ENCODE results near the gene FXYD3.
"Not testable (repeated sequence)": the region's sequence is repeated elsewhere in the genome, so short reads cannot be mapped to it uniquely, and the experiment has no call there.

The FXYD3 gene

DNA sequence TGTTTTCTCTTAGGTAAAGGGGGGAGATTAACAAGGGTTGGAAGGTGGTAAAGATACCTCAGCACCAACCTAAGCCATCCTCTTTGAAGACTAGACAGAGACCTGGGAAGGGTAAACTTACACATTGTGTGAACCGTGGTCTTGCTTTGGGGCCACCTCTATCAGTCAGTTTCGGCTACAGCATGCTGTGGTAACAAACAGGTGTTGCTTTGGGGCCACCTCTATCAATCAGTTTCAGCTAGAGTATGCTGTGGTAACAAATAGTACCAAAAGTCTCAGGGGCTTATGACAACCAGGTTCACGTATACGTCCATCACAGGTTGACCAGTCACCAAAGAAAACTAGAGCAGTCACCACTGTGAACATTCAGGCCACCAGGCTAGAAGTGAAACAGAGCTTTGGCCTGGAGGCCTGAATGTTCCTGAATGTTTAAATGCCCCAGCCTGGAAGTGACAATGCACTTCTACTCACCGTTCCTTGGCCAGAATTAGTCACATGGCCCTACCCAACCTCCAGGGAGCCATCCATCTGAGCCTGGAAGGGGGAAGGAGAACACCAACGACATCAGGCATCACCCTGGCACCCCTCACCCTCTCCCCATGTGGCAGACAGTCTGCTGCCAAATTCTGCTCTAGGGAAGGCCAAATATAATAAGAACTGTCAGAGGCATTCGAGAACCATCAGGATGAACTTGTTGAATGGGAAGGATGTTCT is 31.3 kb downstream of the FXYD3 start:
- H3K27me3 Mint-ChIP-seq = no peaks in the 10 kb centered on the region
- H3K4me3 Mint-ChIP-seq = no peak overlapping the region
- peaks cover 17% of the 10 kb centered on the region for H3K4me1 Mint-ChIP-seq (ENCODE audit: low read depth)
- H3K9me3 Mint-ChIP-seq (ENCODE audit: low read depth) = no peaks in the 10 kb centered on the region
- no peak overlapping the region for H3K27ac Mint-ChIP-seq
- H3K36me3 Mint-ChIP-seq = no peaks in the 10 kb centered on the region

DNA sequence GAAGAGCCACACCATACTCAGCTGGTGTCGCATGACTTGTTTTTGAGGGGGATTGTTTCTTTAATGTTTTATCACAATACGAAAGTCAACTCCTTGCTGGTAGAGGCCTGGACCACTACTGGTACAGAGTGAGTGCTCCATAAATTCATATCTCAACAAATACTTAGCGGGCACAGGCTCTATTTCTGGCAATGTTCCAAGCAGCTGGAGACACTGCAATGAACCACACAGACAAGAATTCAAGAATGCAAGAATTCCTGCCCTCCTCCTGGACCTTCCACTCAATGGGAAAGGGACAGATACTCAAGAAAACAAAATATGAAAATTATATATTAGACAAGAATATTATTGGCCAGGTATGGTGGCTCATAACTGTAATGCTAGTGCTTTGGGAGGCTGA is 33.8 kb downstream of the FXYD3 start:
- no peak overlapping the region for H3K27ac Mint-ChIP-seq
- H3K27me3 Mint-ChIP-seq = no peaks in the 10 kb centered on the region
- H3K36me3 Mint-ChIP-seq = no peaks in the 10 kb centered on the region
- H3K4me1 Mint-ChIP-seq (ENCODE audit: low read depth) = peaks cover 14% of the 10 kb centered on the region
- no peak overlapping the region for H3K4me3 Mint-ChIP-seq
- H3K9me3 Mint-ChIP-seq (ENCODE audit: low read depth) = no peaks in the 10 kb centered on the region

DNA sequence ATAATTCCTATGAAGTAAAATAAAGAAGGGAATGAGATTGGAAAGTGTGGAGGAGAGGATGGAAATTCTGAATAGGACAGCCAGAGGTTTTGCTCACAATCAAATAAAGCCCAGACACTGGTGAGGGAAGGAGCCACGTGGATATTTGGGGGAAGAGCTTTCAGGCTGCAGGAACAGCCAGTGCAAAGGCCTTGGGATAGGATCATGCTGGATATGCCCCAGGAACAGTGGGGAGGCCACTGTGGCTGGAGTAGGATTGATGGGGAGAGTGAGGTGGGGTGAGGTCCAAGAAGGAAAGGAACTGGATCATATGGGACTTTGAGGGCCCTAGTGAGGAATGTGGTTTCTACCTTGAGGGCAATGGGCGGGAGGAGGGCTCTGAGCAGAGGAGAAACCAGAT is 34.8 kb downstream of the FXYD3 start:
- no peaks in the 10 kb centered on the region for H3K27me3 Mint-ChIP-seq
- H3K27ac Mint-ChIP-seq = no peak overlapping the region
- H3K9me3 Mint-ChIP-seq (ENCODE audit: low read depth) = no peaks in the 10 kb centered on the region
- peaks cover 12% of the 10 kb centered on the region for H3K4me1 Mint-ChIP-seq (ENCODE audit: low read depth)
- H3K4me3 Mint-ChIP-seq = no peak overlapping the region
- H3K36me3 Mint-ChIP-seq = no peaks in the 10 kb centered on the region

DNA sequence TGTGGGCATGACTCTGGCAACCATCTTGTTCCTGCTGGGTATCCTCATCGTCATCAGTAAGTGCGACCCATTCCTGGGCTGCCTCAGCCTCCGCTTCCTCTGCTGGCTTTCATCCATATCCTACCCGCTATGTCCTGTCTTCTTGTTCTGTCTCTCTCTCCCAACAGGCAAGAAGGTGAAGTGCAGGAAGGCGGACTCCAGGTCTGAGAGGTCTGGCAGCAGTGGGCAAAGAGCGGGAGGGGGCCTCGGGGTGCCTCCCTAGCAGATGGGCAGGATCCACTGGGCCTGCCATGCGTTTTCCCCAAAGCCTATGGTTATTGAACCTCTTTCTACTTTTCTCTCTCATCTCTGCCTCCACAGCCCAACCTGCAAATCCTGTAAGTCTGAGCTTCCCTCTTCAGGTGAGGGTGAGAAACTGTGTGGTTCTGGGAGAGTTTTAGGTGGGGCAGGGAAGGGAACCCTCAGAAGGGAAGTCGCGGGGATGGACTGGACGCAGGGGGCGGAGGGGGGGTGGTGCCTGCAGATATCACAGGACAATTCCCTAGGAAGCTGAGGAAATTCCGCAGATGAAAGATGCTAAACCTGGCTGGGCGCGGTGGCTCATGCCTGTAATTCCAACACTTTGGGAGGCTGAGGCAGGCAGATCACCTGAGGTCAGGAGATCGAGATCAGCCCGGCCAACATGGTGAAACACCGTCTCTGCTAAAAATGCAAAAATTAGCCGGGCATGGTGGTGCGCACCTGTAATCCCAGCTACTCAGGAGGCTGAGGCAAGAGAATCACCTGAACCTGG is 35.8 kb downstream of the FXYD3 start:
- H3K4me1 Mint-ChIP-seq (ENCODE audit: low read depth) = peaks cover 19% of the 10 kb centered on the region

DNA sequence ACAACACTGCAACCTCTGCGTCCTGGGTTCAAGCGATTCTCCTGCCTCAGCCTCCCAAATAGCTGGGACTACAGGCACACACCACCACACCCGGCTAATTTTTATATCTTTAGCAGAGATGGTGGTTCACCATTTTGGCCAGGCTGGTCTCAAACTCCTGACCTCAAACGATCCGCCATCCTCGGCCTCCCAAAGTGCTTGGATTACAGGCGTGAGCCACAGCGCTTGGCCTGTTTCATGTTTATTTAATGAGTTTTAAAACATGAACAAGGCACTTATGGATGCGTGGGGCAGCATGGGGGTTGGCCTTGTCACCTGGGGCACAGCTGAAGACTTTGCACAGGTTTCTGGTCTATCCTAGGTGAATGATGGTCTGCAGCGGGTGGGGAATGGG is 37.5 kb downstream of the FXYD3 start:
- Mint-ChIP-seq H3K27ac (peak overlapping the region; percentile 61), H3K36me3 (peaks cover 11% of the 10 kb centered on the region), H3K4me1 (ENCODE audit: low read depth) (peaks cover 34% of the 10 kb centered on the region), H3K4me3 (peak overlapping the region; percentile 99)
- not testable (repeated sequence) for H3K9me3 Mint-ChIP-seq (ENCODE audit: low read depth); H3K27me3 Mint-ChIP-seq

More for the DNA sequence above, 35.8 kb downstream of the FXYD3 start:
- H3K27me3 Mint-ChIP-seq = no peaks in the 10 kb centered on the region
- H3K27ac Mint-ChIP-seq = no peak overlapping the region
- no peaks in the 10 kb centered on the region for H3K9me3 Mint-ChIP-seq (ENCODE audit: low read depth)
- H3K4me3 Mint-ChIP-seq = no peak overlapping the region
- H3K36me3 Mint-ChIP-seq = peaks cover 6% of the 10 kb centered on the region

DNA sequence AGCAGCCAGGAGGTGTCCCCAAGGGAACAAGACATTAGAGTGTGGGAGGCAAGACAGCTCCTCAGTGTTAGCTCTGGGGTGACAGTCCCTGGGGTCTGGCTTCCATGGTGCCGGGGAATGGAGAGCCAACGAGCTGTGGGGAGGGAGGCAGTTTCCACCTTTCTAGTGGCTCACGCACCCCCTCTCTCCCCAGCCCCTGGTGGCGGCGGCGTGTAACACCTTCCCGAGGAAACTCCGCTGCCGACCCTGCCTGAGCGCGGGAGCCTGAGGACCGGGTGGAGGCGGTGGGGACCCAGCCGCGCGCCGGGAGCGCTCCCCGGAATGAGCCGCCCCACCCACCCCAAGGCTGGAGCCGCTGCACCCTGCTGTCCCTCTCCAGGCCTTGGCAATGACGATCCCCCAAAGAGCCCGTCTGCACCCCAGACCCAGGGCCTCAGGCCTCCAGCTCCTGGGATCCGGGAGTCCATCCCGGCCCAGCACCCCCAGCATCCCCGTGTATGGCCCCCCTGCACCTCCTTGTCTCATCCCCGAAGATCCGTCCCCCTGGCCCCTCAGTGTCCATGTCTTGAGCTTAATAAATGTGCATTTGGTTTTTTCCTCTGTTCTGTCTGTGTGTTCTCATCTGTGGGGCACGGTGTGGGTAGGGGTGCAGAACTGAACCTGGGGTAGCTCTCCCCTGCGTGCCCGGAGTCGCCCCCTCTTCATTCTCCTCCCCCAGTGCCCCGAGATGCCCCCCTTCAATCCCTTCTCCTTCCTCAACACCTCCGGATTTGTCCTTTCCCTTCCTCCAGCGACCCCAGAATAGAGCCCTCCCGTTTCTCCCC is 38.3 kb downstream of the FXYD3 start:
- peak overlapping the region; percentile 100 for H3K27ac Mint-ChIP-seq
- peaks cover 41% of the 10 kb centered on the region for H3K4me1 Mint-ChIP-seq (ENCODE audit: low read depth)
- H3K27me3 Mint-ChIP-seq = no peaks in the 10 kb centered on the region
- no peaks in the 10 kb centered on the region for H3K9me3 Mint-ChIP-seq (ENCODE audit: low read depth)
- H3K36me3 Mint-ChIP-seq = peaks cover 13% of the 10 kb centered on the region
- peak overlapping the region; percentile 99 for H3K4me3 Mint-ChIP-seq

DNA sequence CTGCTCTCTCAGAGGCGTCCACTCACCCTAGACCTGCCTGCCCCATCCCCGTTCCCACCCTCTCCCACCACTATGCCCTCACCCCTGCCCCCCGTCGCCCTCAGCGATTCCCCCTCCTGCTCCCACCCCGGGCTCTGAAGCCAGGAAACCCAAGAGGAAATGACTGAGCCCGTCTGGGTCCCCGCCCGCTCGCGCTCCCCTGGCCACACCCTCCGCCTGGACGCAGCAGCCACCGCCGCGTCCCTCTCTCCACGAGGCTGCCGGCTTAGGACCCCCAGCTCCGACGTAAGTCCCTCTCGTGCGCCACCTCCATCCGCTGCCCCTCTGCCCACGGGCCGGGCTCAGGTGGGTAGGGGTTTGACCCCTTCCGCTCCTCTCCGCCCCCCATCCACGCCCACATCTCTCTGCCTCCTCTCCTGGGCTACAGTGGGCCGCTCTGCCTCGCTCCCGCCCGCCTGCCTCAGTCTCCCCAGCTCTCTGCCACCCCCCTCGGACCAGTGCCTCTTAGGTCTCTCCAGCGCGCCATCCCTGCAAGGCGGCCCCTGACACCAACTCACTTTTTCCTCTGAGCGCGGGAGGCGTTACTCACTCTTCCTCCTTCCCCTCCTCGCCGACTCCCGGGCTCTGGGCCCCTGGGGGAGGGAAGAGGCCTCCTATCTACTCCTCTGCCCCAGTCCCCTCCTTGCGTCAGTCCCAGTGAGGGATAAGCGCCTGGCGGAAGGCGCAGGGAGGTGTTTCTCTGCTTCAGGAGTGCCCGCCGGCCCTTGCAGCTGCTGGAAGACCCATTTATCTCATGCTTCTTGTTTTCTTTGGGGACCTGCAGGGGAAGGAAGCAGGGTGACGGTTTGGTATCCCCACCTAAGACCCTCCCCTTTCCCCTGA is 39.1 kb downstream of the FXYD3 start, which contains the start of gene FXYD5:
Gene FXYD5 (plus strand): TSS at position 211 of the 882 bp plus-strand sequence. CDS start 816 bp downstream, outside the sequence.
- Mint-ChIP-seq H3K9me3 (ENCODE audit: low read depth) (no peaks in the 10 kb centered on the region), H3K36me3 (peaks cover 18% of the 10 kb centered on the region), H3K27ac (peak within 1 kb of the TSS; percentile 100), H3K27me3 (no peaks in the 10 kb centered on the region), H3K4me3 (peak within 1 kb of the TSS; percentile 99), H3K4me1 (ENCODE audit: low read depth) (peaks cover 47% of the 10 kb centered on the region)

DNA sequence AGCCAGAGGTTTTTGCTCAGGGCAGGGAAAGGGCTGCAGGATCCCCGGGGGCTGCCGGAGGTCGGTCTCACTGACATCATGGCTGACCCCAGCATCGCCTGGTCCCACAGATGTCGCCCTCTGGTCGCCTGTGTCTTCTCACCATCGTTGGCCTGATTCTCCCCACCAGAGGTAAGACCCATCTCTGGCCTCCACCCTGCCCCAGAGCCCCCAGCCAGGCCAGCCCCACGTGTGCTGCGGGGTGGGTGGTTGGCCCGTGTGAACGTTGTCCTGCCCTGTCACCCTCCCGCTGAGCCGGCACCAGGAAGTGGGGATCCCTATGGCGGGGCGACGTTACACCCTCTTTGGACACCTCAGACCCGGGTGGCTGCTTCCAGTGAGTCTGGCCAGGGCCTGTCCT is 39.8 kb downstream of the FXYD3 start:
- Mint-ChIP-seq H3K4me1 (ENCODE audit: low read depth) (peaks cover 47% of the 10 kb centered on the region), H3K9me3 (ENCODE audit: low read depth) (no peaks in the 10 kb centered on the region)

DNA sequence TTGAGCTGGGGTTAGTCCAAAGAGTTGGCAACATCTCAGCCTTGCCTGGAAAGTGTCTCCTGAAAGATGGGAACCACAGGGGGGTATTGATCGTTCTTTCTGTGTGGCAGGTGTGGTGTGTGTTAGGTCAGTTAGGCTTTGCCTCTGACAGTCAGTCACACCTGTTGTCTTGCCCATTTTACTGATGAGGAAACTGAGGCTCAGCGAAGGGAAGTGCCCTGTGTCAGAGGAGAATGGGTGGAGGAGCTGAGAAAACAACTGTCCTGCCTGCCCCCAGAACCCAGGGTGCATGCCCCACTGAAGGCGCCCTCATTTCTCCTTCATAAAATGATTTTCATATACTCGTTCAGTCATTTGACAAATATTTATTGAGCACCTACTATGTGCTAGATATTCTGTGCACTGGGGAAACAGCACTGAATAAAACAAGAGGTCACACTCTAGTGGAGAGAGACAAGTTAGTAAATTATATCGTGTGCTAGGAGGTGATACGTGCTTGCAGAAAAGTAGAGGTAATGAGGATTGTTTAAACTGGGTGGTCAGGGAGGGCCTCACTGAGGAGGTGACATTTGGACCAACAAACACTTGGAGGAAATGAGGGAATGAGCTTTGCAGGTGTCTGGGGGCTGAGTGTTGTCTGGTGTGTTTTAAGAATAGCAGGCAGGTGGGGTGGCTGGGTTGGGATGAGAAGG is 40.5 kb downstream of the FXYD3 start:
- Mint-ChIP-seq H3K36me3 (peaks cover 21% of the 10 kb centered on the region), H3K9me3 (ENCODE audit: low read depth) (no peaks in the 10 kb centered on the region), H3K4me3 (peak overlapping the region; percentile 99), H3K27me3 (no peaks in the 10 kb centered on the region), H3K4me1 (ENCODE audit: low read depth) (peaks cover 49% of the 10 kb centered on the region), H3K27ac (peak overlapping the region; percentile 100)

More for the DNA sequence above, 39.8 kb downstream of the FXYD3 start:
- Mint-ChIP-seq H3K4me3 (peak overlapping the region; percentile 99), H3K27me3 (no peaks in the 10 kb centered on the region), H3K36me3 (peaks cover 18% of the 10 kb centered on the region), H3K27ac (peak overlapping the region; percentile 100)

DNA sequence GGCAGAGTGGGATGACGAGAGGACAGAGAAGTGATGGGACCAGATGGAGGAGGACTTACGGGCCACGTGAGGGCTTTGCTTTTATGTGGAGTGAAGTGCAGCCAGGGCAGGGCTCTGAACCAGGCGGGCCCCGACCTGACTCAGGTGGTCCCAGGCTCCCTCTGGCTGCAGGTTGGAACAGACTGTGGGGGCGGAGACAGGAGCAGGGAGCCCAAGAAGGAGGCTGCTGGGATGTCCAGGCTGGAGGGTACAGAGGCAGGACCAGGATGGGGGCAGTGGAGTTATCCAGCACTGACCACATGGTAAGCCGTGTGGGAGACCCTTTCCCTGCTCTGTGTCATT is 41.0 kb downstream of the FXYD3 start:
- H3K4me1 Mint-ChIP-seq (ENCODE audit: low read depth) = peaks cover 54% of the 10 kb centered on the region
- peak overlapping the region; percentile 100 for H3K27ac Mint-ChIP-seq
- peaks cover 26% of the 10 kb centered on the region for H3K36me3 Mint-ChIP-seq
- H3K4me3 Mint-ChIP-seq = peak overlapping the region; percentile 99
- H3K9me3 Mint-ChIP-seq (ENCODE audit: low read depth) = no peaks in the 10 kb centered on the region
- H3K27me3 Mint-ChIP-seq = no peaks in the 10 kb centered on the region

DNA sequence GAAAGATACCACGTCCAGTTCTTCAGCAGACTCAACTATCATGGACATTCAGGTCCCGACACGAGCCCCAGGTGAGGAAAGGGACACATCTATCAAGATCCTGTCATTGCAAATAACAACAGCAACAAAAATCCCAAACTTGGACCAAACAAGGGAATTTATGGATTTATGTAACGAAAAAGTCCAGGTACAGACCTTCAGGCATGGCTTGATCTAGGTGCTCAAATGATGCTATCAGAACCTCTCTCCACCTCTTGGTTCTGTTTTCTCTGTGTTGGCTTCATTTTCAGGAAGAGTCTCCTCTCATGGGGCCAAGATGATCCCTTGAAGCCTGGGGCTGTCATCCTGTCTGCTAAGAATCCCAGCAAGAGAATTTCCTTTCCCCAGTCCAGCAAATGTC is 41.8 kb downstream of the FXYD3 start:
- H3K36me3 Mint-ChIP-seq = peaks cover 34% of the 10 kb centered on the region
- peak overlapping the region; percentile 82 for H3K27ac Mint-ChIP-seq
- H3K9me3 Mint-ChIP-seq (ENCODE audit: low read depth) = no peaks in the 10 kb centered on the region
- peak overlapping the region; percentile 99 for H3K4me3 Mint-ChIP-seq
- H3K4me1 Mint-ChIP-seq (ENCODE audit: low read depth) = peaks cover 56% of the 10 kb centered on the region
- H3K27me3 Mint-ChIP-seq = no peaks in the 10 kb centered on the region

DNA sequence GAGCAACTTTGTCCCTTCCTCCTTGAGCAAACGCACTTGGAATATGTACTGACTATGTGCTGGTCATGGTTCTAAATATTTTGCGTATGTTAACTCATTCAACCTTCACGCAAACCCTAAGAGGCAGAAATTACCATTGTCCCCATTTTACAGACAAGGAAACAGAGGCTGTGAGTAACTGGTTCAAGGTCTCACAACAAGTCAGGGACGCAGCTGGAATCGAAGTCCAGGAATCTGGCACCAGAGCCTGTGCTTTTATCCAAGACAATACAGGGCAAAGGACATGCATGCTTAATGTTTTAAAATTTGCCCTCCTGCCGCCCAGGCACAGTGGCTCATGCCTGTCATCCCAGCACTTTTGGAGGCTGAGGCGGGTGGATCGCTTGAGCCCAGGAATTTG is 44.0 kb downstream of the FXYD3 start:
- peak overlapping the region; percentile 44 for H3K4me3 Mint-ChIP-seq
- no peaks in the 10 kb centered on the region for H3K9me3 Mint-ChIP-seq (ENCODE audit: low read depth)
- peaks cover 57% of the 10 kb centered on the region for H3K4me1 Mint-ChIP-seq (ENCODE audit: low read depth)
- H3K27me3 Mint-ChIP-seq = no peaks in the 10 kb centered on the region
- peak overlapping the region; percentile 79 for H3K27ac Mint-ChIP-seq
- H3K36me3 Mint-ChIP-seq = peaks cover 50% of the 10 kb centered on the region

DNA sequence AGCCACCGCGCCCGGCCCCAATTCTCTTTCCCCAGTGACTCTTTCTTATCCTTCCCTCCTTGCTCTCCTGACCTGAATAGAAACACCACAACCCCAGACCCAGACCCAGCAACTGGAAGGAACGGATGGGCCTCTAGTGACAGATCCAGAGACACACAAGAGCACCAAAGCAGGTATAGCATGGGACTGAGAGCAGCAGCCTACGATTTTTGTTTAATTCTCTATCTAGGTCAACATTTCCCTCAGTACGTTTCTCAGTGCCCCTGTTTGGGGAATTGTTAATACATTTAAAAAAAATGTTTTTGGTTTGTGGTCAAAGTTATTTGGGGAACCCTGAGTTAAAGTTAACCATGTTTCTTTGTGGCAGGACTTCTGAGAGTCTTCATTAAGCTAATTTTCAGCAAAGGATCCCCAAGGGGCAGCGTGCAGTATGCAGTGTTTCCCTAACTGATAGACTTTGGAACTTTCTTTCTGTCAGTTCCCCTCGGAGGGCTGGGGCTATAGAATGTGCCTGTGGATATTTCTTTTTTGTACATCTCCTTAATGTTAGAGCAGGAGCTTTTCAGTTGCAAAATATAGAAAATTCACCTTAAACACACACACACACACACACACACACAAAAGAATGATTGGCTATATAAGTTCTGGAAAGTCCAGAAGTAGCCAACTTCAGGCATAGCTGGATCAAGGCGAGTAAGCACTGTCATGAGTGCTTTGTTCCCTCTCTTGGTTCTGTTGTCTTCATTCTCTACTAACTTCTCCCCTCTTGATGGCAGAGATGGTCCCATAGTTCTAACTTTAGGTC is 45.2 kb downstream of the FXYD3 start:
- peaks cover 61% of the 10 kb centered on the region for H3K36me3 Mint-ChIP-seq
- no peak overlapping the region for H3K4me3 Mint-ChIP-seq
- peaks cover 53% of the 10 kb centered on the region for H3K4me1 Mint-ChIP-seq (ENCODE audit: low read depth)
- peak overlapping the region; percentile 61 for H3K27ac Mint-ChIP-seq
- H3K27me3 Mint-ChIP-seq = no peaks in the 10 kb centered on the region
- H3K9me3 Mint-ChIP-seq (ENCODE audit: low read depth) = no peaks in the 10 kb centered on the region
